SKM-1 treated with dmso at 0.1 percent for 144 hours (cell line): Measurements from ENCODE around the gene TBC1D4.
"Not testable (repeated sequence)": the region's sequence is repeated elsewhere in the genome, so short reads cannot be mapped to it uniquely, and the experiment has no call there.

ENCODE experiments used
- DNase-seq: peaks from one replicate; lab custom pipeline; 2025; ENCODE audit not compliant: unreplicated experiment; lab: John Stamatoyannopoulos, UW

The TBC1D4 gene

GRCh38 chr13:75295201-75295600 lies 186.8 kb downstream of the TBC1D4 start:
- DNase-seq, result no peak

- no peak for DNase-seq
These were observed 187.9 kb downstream of the TBC1D4 start for GRCh38 chr13:75294110-75294509.

GRCh38 chr13:75285310-75285709 lies 196.7 kb downstream of the TBC1D4 start:
- DNase-seq, result no peak

DNA sequence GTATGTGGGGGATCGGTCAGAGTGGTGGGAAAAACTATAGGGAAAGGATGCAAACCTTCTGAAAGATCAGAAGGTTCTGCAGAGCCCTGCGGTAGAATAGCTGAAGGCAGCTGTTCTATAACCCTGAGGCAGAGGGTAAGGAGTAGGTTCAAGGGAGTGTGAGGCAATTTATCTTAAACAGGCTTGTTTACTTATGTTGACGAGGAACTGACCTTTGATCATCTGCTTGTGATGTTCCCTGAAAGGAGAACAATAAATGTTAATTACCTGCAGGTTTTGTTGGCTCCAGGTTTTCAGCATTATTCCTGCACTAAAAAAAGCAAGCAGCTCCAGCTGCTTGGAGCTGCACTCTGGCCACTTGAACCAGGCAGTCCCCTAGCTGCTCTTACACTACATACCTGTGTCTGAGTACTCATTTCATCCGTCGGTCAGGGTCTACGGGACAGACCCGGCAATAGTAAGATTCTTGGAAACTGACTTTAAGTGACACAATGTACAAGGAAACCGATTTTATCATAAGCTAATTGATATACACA lies 202.1 kb downstream of the TBC1D4 start:
- no peak for DNase-seq

DNA sequence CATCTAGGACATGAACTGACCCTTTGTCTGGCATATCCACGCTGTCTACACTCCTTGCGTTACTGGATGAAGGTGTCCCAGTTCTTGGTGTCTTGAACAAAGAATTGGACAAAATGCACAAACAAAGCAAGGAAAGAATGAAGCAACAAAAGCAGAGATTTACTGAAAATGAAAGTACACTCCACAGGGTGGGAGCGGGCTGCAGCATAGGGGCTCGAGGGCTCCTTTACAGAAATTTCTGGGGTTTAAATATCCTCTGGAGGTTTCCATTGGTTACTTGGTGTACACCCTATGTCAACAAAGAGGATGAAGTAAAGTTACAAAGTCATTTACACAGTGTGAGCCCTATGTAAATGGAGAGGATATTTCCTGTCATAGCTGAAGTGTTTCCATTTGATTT lies 208.3 kb downstream of the TBC1D4 start:
- not testable (repeated sequence) for DNase-seq

- DNase-seq, result no peak
These were observed 210.1 kb downstream of the TBC1D4 start for GRCh38 chr13:75271846-75272245.

DNA sequence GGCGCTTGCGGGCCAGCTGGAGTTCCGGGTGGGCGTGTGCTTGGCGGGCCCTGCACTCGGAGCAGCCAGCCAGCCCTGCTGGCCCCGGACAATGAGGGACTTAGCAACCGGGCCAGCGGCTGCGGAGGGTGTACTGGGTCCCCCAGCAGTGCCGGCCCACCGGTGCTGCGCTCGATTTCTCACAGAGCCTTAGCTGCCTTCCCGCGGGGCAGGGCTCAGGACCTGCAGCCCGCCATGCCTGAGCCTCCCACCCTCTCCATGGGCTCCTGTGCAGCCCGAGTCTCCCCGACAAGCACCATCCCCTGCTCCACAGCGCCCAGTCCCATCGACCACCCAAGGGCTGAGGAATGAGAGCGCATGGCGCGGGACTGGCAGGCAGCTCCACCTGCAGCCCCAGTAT lies 213.5 kb downstream of the TBC1D4 start:
- DNase-seq, result not testable (repeated sequence)

GRCh38 chr13:75264611-75265010 lies 217.4 kb downstream of the TBC1D4 start:
- no peak for DNase-seq

DNA sequence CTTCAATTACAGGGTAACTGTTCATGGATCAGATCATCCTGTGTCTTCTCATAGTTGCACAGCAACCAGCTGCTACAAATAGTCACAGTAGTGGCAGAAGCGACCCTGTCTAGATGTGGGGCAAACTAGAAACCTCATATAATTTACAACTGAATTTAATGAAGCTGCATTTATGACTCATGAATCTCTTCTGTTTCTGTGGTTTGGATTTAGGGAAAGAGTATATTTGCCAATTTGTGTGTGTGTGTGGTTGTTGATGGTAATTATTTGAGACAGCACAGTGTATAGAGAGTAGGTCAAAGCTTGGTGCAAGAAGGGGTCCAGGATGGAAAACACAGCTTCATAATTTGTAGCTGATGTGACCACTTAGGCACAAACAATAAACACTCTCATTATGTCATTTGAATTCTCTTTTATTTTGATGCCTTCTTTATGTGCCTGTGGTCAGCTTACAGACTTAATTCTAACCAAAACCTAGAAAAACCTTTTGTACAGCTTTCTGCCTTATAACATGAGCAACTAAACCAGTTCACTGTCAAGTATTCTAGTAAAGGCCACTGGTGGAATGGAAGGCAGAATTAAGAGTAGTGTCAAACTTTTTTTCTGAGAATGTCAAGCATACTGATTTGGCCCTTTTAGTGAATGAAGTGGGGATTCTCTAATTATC lies 218.1 kb downstream of the TBC1D4 start:
- no peak for DNase-seq

GRCh38 chr13:75258159-75258782 lies 223.7 kb downstream of the TBC1D4 start:
- DNase-seq, result peak; percentile 37

GRCh38 chr13:75256922-75257321 lies 225.0 kb downstream of the TBC1D4 start:
- no peak for DNase-seq

DNA sequence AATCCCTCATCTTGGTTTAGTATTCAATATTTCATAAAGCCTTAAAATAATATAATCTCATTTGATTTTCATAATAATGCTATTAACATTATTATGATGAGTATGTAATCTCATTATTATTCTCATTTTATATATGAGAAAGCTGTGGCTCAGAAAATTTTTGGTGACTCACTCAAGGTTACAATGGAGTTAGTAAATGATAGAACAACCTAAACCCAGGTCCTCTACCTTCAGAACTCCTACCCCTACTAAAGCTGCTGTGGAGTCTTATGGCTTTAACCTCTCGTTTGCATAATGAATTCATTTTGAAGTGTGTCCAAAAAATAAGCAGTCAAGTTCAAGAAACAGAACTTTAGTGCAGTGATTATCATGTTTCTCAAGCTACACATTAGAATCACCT lies 226.3 kb downstream of the TBC1D4 start:
- DNase-seq, result no peak

GRCh38 chr13:75255147-75255546 lies 226.8 kb downstream of the TBC1D4 start:
- DNase-seq, result no peak

GRCh38 chr13:75251188-75251587 lies 230.8 kb downstream of the TBC1D4 start:
- DNase-seq, result no peak

GRCh38 chr13:75250526-75251178 lies 231.3 kb downstream of the TBC1D4 start:
- DNase-seq, result no peak

- DNase-seq, result not testable (repeated sequence)
These were observed 236.4 kb downstream of the TBC1D4 start for GRCh38 chr13:75245578-75245977.

DNA sequence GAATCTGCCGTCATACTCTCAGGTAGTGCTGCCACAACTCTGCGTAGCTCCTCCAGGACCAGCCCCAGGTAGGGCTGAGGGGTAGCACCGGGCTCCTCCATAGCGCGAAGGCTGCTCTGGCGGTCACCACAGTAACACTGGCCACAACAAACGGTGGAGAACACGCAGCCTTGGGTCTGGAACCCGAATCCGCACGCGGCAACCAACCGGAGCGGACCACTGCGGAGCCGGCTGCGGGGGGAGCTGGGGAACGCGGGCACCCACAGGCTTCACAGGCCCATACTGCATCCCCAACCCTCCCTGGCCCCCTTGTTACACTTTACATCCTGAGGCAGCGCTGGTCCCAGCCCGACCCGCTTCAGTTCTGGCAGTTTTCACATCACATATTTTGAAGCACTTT lies 241.7 kb downstream of the TBC1D4 start:
- not testable (repeated sequence) for DNase-seq

DNA sequence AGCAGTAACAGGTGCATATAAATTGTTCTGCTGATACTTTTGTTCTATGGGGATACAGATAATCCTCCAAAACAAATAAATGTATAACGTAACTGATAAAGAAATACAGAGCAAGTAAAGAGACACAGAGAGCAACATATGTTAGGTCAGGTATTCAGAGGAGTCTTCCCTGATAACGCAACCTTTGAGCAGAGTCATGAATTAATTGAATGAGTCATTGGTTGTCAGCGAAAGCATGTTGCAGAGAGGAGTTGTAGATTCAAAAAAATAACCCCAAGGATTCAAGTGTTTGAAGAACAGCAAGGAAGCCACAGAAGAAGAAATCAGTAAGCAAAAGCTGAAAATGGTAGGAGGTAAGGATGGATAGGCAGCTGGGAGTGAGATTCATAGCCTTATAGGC lies 245.2 kb downstream of the TBC1D4 start:
- no peak for DNase-seq
